RKO (cell line): Measurements from ENCODE around the gene MFAP5.

Experiments used
- DNase-seq: peaks from one replicate; pipeline ENCODE4 v3.0.0-alpha.2; 2016; ENCODE audit warnings: low spot score

Gene MFAP5

GRCh38 chr12:8662593-8662992 is at the start of gene MFAP5:
TSS of gene MFAP5 (minus strand) at chr12:8662826. CDS start at chr12:8662104, 722 bp downstream.
- DNase-seq, result no peak

GRCh38 chr12:8709124-8709830 is 46.7 kb upstream of the MFAP5 start:
- no peak for DNase-seq

- DNase-seq, result no peak
Observed at GRCh38 chr12:8702159-8702558, 39.5 kb upstream of the MFAP5 start.

GRCh38 chr12:8701046-8701660 is 38.5 kb upstream of the MFAP5 start:
- DNase-seq, result no peak

- DNase-seq, result no peak
Observed at GRCh38 chr12:8699714-8700113, 37.1 kb upstream of the MFAP5 start.

GRCh38 chr12:8698879-8699278 is 36.3 kb upstream of the MFAP5 start:
- DNase-seq, result no peak

- DNase-seq, result no peak
Observed at GRCh38 chr12:8698132-8698851, 35.7 kb upstream of the MFAP5 start.

GRCh38 chr12:8697476-8698131 is 35.0 kb upstream of the MFAP5 start, which contains the start of gene RIMKLB:
TSS of gene RIMKLB (plus strand) at chr12:8697991. CDS start at chr12:8713867, 15,876 bp downstream.
- no peak for DNase-seq

GRCh38 chr12:8697120-8697475 is 34.5 kb upstream of the MFAP5 start:
- no peak for DNase-seq

GRCh38 chr12:8696442-8697090 is 33.9 kb upstream of the MFAP5 start:
- no peak for DNase-seq

- no peak for DNase-seq
Observed at GRCh38 chr12:8695116-8695515, 32.5 kb upstream of the MFAP5 start.

- no peak for DNase-seq
Observed at GRCh38 chr12:8692573-8692972, 29.9 kb upstream of the MFAP5 start.

- DNase-seq, result no peak
Observed at GRCh38 chr12:8689681-8690080, 27.1 kb upstream of the MFAP5 start.

GRCh38 chr12:8687846-8688601 is 25.4 kb upstream of the MFAP5 start:
- DNase-seq, result peak; percentile 18

- DNase-seq, result no peak
Observed at GRCh38 chr12:8685051-8685450, 22.4 kb upstream of the MFAP5 start.

- no peak for DNase-seq
Observed at GRCh38 chr12:8681129-8681884, 18.7 kb upstream of the MFAP5 start.

GRCh38 chr12:8680533-8680932 is 17.9 kb upstream of the MFAP5 start:
- DNase-seq, result no peak

GRCh38 chr12:8678661-8679111 is 16.1 kb upstream of the MFAP5 start:
- no peak for DNase-seq

- no peak for DNase-seq
Observed at GRCh38 chr12:8677362-8677761, 14.7 kb upstream of the MFAP5 start.

GRCh38 chr12:8676651-8677050 is 14.0 kb upstream of the MFAP5 start:
- DNase-seq, result no peak
